ENCODE data around the gene DYNLRB1. TPM values are rescaled to one million over a fixed set of nuclear protein-coding genes. Genes with fewer than 3 reads are reported as not detected.
A peak's percentile ranks its signal among the peaks of the same experiment; 100 is the strongest.

The DYNLRB1 gene
- total RNA-seq: 39.8 and 107 TPM in 2 replicates
- polyA plus RNA-seq: 352 and 524 TPM in 2 replicates
- 440 and 469 TPM in 2 replicates for polyA plus RNA-seq (2012)
- 222 and 333 TPM in 2 replicates for polyA minus RNA-seq (ENCODE audit: low replicate concordance)

GRCh38 chr20:34516247-34517113 lies at the start of gene DYNLRB1:
Gene DYNLRB1, plus strand, starts transcription at chr20:34516422. Its CDS starts 37 bp downstream, at chr20:34516459.
- peaks cover 49% of the 10 kb centered on the region for H3K79me2 ChIP-seq (ENCODE audit: control insufficient read depth, insufficient read depth, low read length)

GRCh38 chr20:34468951-34469350 lies 47.3 kb upstream of the DYNLRB1 start:
- no peaks in the 10 kb centered on the region for H4K20me1 ChIP-seq (ENCODE audit: control insufficient read depth, extremely low read depth, insufficient read depth, low read length)
- H3K4me2 ChIP-seq (ENCODE audit: extremely low read depth, insufficient read depth, low read length): no peak overlapping the region
- H3K27me3 ChIP-seq (ENCODE audit: control insufficient read depth, insufficient read depth, low read length): no peaks in the 10 kb centered on the region
- H3K79me2 ChIP-seq (ENCODE audit: control insufficient read depth, insufficient read depth, low read length): no peaks in the 10 kb centered on the region
- H3K36me3 ChIP-seq (ENCODE audit: control insufficient read depth, insufficient read depth, low read length): peaks cover 2% of the 10 kb centered on the region
- peaks cover 13% of the 10 kb centered on the region for H3K4me1 ChIP-seq (ENCODE audit: control insufficient read depth, extremely low read depth, insufficient read depth, low read length)
- no peak overlapping the region for H3K4me3 ChIP-seq (replicated peaks in 1 of 4; ENCODE audit: control extremely low read depth in 1 of 4, insufficient read depth in 1 of 4, low read depth in 3 of 4, low read length in 4 of 4)
- no peak for DNase-seq (ENCODE audit: low read depth in 2 of 2)
- H3K9me3 ChIP-seq (ENCODE audit: control insufficient read depth, insufficient read depth, low read depth, low read length): no peaks in the 10 kb centered on the region
- TF ChIP-seq CTCF (conservative IDR thresholded peaks at IDR 0.05 in 1 of 2, IDR thresholded peaks at IDR 0.05 in 1 of 2; ENCODE audit: low read depth in 1 of 2, low read length in 2 of 2): no peak
- TF ChIP-seq EZH2 (IDR thresholded peaks at IDR 0.05; ENCODE audit: low read length, missing control alignments): no peak
- H3K27ac ChIP-seq (ENCODE audit: insufficient read depth, low read length): no peak overlapping the region
- H3K9ac ChIP-seq (ENCODE audit: insufficient read depth, low read length): no peak overlapping the region
- H2AFZ ChIP-seq (ENCODE audit: low read length): no peak overlapping the region

More at GRCh38 chr20:34516247-34517113, at the start of gene DYNLRB1:
- H3K36me3 ChIP-seq (ENCODE audit: control insufficient read depth, insufficient read depth, low read length): no peaks in the 10 kb centered on the region
- no peak for TF ChIP-seq CTCF (conservative IDR thresholded peaks at IDR 0.05 in 1 of 2, IDR thresholded peaks at IDR 0.05 in 1 of 2; ENCODE audit: low read depth in 1 of 2, low read length in 2 of 2)
- no peak for TF ChIP-seq EZH2 (IDR thresholded peaks at IDR 0.05; ENCODE audit: low read length, missing control alignments)
- peak within 1 kb of the TSS; percentile 77 for H3K4me2 ChIP-seq (ENCODE audit: extremely low read depth, insufficient read depth, low read length)
- peak within 1 kb of the TSS; percentile 63 to 74 (median 64) for H3K4me3 ChIP-seq (replicated peaks in 1 of 4; ENCODE audit: control extremely low read depth in 1 of 4, insufficient read depth in 1 of 4, low read depth in 3 of 4, low read length in 4 of 4)
- H3K27me3 ChIP-seq (ENCODE audit: control insufficient read depth, insufficient read depth, low read length): no peaks in the 10 kb centered on the region
- no peaks in the 10 kb centered on the region for H3K9me3 ChIP-seq (ENCODE audit: control insufficient read depth, insufficient read depth, low read depth, low read length)
- H4K20me1 ChIP-seq (ENCODE audit: control insufficient read depth, extremely low read depth, insufficient read depth, low read length): no peaks in the 10 kb centered on the region
- no peak within 1 kb of the TSS for H2AFZ ChIP-seq (ENCODE audit: low read length)
- peak; percentile 95 to 97 for DNase-seq (ENCODE audit: low read depth in 2 of 2)
- H3K27ac ChIP-seq (ENCODE audit: insufficient read depth, low read length): peak within 1 kb of the TSS; percentile 92
- peak within 1 kb of the TSS; percentile 96 for H3K9ac ChIP-seq (ENCODE audit: insufficient read depth, low read length)
- peaks cover 3% of the 10 kb centered on the region for H3K4me1 ChIP-seq (ENCODE audit: control insufficient read depth, extremely low read depth, insufficient read depth, low read length)

- peaks cover 13% of the 10 kb centered on the region for H3K4me1 ChIP-seq (ENCODE audit: control insufficient read depth, extremely low read depth, insufficient read depth, low read length)
- H3K9ac ChIP-seq (ENCODE audit: insufficient read depth, low read length): no peak overlapping the region
- H3K27ac ChIP-seq (ENCODE audit: insufficient read depth, low read length): no peak overlapping the region
- no peaks in the 10 kb centered on the region for H3K27me3 ChIP-seq (ENCODE audit: control insufficient read depth, insufficient read depth, low read length)
- no peaks in the 10 kb centered on the region for H3K36me3 ChIP-seq (ENCODE audit: control insufficient read depth, insufficient read depth, low read length)
- H3K9me3 ChIP-seq (ENCODE audit: control insufficient read depth, insufficient read depth, low read depth, low read length): no peaks in the 10 kb centered on the region
- no peaks in the 10 kb centered on the region for H3K79me2 ChIP-seq (ENCODE audit: control insufficient read depth, insufficient read depth, low read length)
- no peak overlapping the region for H3K4me3 ChIP-seq (replicated peaks in 1 of 4; ENCODE audit: control extremely low read depth in 1 of 4, insufficient read depth in 1 of 4, low read depth in 3 of 4, low read length in 4 of 4)
- DNase-seq (ENCODE audit: low read depth in 2 of 2): peak; percentile 66 to 72
- no peak overlapping the region for H3K4me2 ChIP-seq (ENCODE audit: extremely low read depth, insufficient read depth, low read length)
- no peak overlapping the region for H2AFZ ChIP-seq (ENCODE audit: low read length)
- no peaks in the 10 kb centered on the region for H4K20me1 ChIP-seq (ENCODE audit: control insufficient read depth, extremely low read depth, insufficient read depth, low read length)
- TF ChIP-seq EZH2 (IDR thresholded peaks at IDR 0.05; ENCODE audit: low read length, missing control alignments) (no peak), CTCF (conservative IDR thresholded peaks at IDR 0.05 in 1 of 2, IDR thresholded peaks at IDR 0.05 in 1 of 2; ENCODE audit: low read depth in 1 of 2, low read length in 2 of 2) (no peak)
Measured at GRCh38 chr20:34472246-34472925, 43.8 kb upstream of the DYNLRB1 start.

Measured in fibroblast of lung (primary cell).